ENCODE results near the gene PAK4. TPM values are rescaled to one million over a fixed set of nuclear protein-coding genes. Genes with fewer than 3 reads are reported as not detected.

Gene PAK4
- total RNA-seq, 2 donors from 2014 or later, result 11.2 to 13.7 TPM

DNA sequence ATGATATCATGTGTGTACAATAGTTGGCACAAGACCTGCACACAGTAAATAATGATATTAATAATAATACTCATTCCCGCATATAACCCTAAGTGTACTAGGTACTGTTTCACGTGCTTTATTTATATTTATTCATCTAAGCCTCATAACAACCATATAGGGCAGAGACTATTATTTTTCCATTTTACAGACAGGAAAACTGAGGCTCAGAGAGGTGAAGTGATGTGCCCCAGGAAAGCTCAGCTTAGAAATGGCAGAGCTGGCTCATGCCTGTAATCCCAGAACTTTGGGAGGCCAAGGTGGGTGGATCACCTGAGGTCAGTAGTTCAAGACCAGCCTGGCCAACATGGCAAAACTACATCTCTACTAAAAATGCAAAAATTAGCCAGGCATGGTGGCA, 27.9 kb upstream of the PAK4 start:
- Histone ChIP-seq H3K9me3 (no peaks in the 10 kb centered on the region), H3K27me3 (no peaks in the 10 kb centered on the region), H3K36me3 (no peaks in the 10 kb centered on the region), H3K27ac (no peak overlapping the region), H3K4me3 (no peak overlapping the region), H3K4me1 (no peaks in the 10 kb centered on the region)
- TF ChIP-seq, protein P1, sequence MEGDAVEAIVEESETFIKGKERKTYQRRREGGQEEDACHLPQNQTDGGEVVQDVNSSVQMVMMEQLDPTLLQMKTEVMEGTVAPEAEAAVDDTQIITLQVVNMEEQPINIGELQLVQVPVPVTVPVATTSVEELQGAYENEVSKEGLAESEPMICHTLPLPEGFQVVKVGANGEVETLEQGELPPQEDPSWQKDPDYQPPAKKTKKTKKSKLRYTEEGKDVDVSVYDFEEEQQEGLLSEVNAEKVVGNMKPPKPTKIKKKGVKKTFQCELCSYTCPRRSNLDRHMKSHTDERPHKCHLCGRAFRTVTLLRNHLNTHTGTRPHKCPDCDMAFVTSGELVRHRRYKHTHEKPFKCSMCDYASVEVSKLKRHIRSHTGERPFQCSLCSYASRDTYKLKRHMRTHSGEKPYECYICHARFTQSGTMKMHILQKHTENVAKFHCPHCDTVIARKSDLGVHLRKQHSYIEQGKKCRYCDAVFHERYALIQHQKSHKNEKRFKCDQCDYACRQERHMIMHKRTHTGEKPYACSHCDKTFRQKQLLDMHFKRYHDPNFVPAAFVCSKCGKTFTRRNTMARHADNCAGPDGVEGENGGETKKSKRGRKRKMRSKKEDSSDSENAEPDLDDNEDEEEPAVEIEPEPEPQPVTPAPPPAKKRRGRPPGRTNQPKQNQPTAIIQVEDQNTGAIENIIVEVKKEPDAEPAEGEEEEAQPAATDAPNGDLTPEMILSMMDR (IDR thresholded peaks at IDR 0.05), result no peak
- DNase-seq (ENCODE audit: low spot score), result no peak

DNA sequence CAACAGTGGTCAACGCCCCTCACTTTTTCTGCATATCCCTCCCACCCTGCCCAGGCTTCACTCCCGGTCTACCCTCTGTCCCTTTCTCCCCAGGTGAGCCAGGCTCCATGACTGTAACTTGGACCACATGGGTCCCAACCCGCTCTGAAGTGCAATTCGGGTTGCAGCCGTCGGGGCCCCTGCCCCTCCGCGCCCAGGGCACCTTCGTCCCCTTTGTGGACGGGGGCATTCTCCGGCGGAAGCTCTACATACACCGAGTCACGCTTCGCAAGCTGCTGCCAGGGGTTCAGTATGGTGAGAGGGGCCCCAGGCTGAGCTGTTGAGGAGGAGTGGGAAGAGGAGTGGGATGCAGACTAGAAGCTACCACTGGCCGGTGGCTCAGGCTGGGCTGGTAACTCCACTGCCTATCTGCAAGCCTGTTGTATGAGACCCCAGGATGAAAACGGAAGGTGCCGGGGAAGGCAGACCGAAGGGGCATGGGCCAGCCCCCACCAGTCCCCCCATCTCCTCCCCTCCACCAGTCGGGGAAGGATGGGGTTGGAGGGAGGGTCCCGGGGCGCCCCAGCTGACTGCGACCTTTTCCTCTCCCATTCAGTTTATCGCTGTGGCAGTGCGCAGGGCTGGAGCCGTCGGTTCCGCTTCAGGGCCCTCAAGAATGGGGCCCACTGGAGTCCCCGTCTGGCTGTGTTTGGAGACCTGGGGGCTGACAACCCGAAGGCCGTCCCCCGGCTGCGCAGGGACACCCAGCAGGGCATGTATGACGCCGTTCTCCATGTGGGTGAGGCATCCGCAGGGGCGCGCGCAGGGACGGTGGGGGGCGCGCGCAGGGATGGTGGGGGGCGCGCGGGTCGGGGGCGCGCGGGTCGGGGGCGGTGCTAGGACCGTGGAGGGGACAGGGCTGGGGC, 27.0 kb upstream of the PAK4 start:
- TF ChIP-seq, protein P1 (IDR thresholded peaks at IDR 0.05), result no peak
- no peak for DNase-seq (ENCODE audit: low spot score)
- Histone ChIP-seq H3K9me3 (no peaks in the 10 kb centered on the region), H3K27ac (no peak overlapping the region), H3K36me3 (no peaks in the 10 kb centered on the region), H3K4me1 (no peaks in the 10 kb centered on the region), H3K27me3 (no peaks in the 10 kb centered on the region), H3K4me3 (no peak overlapping the region)

DNA sequence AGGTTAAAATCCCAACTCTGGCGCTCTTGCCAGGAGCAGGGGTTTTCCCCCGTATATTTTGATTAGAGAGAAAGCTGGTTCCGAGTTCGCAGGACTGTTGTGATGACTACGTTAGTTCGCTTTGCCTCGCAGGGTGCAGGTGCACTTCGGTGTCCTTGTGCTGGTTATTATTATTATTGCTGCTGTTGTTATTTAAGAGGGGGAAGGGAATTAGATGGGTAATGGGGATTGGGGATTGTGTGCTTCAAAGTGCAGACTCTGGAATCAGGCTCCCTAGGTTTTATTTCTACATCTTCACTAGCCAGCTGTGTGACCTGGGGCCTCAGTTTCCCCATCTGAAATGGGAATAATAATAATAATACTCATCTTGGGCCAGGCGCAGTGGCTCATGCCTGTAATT, 26.2 kb upstream of the PAK4 start:
- TF ChIP-seq, protein P1 (IDR thresholded peaks at IDR 0.05), result no peak
- no peaks in the 10 kb centered on the region for H3K9me3 ChIP-seq
- no peaks in the 10 kb centered on the region for H3K27me3 ChIP-seq
- H3K4me1 ChIP-seq, result no peaks in the 10 kb centered on the region
- no peaks in the 10 kb centered on the region for H3K36me3 ChIP-seq
- no peak overlapping the region for H3K4me3 ChIP-seq
- DNase-seq (ENCODE audit: low spot score), result no peak
- H3K27ac ChIP-seq, result no peak overlapping the region

DNA sequence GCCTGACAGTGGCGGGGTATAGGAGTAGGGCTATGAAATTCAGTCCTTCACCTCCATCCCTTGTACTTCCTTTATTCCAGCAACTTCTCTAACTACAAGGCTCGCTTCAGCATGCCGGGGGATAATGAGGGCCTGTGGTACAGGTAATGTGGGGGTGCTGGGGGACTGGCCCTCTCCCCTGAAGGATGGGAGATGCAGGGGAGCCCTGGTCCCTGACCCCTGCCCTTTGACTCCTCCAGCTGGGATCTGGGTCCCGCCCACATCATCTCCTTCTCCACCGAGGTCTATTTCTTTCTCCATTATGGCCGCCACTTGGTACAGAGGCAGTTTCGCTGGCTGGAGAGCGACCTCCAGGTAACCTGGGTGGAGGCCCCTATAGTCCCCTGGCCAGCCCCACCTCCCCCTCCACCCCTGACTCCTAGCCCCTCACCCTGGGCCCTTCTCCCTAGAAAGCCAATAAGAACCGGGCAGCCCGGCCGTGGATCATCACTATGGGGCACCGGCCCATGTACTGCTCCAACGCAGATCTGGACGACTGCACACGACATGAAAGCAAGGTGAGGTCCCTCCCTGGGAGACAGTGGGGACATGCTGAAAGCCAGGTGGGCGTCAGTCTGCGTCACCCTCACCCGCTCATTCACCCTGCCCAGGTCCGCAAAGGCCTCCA, 25.0 kb upstream of the PAK4 start:
- Histone ChIP-seq H3K4me3 (no peak overlapping the region), H3K27ac (no peak overlapping the region), H3K36me3 (no peaks in the 10 kb centered on the region), H3K4me1 (no peaks in the 10 kb centered on the region), H3K27me3 (no peaks in the 10 kb centered on the region), H3K9me3 (no peaks in the 10 kb centered on the region)
- TF ChIP-seq, protein P1 (IDR thresholded peaks at IDR 0.05), result no peak
- no peak for DNase-seq (ENCODE audit: low spot score)

DNA sequence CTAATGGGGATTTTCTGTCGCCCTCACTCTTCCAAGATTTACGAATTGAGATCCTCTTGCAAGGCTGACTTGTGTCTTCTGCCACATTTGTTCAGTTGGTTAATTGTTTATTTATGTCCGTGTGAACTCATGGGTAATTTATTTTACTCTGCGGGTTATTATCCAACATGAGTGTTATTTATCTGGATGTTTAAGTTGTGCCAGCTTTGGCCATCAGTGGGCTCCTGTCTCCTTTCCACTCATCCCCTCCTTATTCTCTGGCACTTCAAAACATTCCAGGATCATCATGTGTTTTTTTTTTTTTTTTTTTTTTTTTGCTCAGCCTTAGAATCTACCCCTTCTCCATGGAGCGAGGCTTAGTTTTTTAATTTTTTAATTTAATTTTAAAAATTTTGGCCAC, 22.4 kb upstream of the PAK4 start:
- H3K4me3 ChIP-seq, result no peak overlapping the region
- TF ChIP-seq, protein P1 (IDR thresholded peaks at IDR 0.05), result no peak
- H3K27me3 ChIP-seq, result no peaks in the 10 kb centered on the region
- H3K27ac ChIP-seq, result no peak overlapping the region
- no peaks in the 10 kb centered on the region for H3K9me3 ChIP-seq
- DNase-seq (ENCODE audit: low spot score), result no peak
- H3K4me1 ChIP-seq, result no peaks in the 10 kb centered on the region
- H3K36me3 ChIP-seq, result no peaks in the 10 kb centered on the region

All from right atrium auricular region (tissue), 2 donors.